Measurements from ENCODE around the gene TRPC4AP.

DNA sequence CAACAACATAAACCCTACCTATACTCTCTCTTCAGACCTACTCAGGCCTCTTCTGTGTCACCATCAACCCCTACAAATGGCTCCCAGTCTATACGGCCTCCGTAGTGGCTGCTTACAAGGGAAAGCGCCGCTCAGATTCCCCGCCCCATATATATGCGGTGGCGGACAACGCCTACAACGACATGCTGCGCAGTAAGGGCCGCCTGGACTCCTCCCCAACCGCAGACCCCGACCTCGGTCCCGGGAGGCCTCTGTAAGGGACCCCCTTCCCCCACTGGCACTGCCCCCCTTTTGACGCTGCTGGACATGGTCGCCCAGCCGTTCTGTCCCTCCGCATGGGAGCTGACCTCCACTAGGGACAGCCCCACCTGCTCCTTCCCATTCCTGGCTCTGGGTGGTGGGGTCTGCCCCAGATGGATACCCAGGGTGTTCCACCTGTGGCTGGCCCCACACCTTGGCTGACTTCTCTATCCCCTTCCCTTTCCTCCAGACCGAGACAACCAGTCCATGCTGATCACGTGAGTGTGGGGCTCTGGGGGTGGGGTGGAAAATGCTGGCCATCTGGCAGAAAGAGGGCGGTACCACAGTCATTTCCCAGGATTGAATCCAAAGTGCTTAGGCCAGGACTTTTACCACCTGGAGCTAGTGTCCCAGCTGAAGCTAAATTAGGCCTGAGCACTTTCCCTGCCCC lies 111.9 kb downstream of the TRPC4AP start:
- TF ChIP-seq, protein P1, sequence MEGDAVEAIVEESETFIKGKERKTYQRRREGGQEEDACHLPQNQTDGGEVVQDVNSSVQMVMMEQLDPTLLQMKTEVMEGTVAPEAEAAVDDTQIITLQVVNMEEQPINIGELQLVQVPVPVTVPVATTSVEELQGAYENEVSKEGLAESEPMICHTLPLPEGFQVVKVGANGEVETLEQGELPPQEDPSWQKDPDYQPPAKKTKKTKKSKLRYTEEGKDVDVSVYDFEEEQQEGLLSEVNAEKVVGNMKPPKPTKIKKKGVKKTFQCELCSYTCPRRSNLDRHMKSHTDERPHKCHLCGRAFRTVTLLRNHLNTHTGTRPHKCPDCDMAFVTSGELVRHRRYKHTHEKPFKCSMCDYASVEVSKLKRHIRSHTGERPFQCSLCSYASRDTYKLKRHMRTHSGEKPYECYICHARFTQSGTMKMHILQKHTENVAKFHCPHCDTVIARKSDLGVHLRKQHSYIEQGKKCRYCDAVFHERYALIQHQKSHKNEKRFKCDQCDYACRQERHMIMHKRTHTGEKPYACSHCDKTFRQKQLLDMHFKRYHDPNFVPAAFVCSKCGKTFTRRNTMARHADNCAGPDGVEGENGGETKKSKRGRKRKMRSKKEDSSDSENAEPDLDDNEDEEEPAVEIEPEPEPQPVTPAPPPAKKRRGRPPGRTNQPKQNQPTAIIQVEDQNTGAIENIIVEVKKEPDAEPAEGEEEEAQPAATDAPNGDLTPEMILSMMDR (IDR thresholded peaks at IDR 0.05): no peak
- no peak for TF ChIP-seq POLR2AphosphoS5 (IDR thresholded peaks at IDR 0.05)

All from prostate gland (tissue), 2 donors.